NCI-H1930 (cell line): ENCODE data around the gene AP4M1.

Experiments used
- DNase-seq, 2 experiments: peaks; one replicate each; lab custom pipeline; 2025; lab: John Stamatoyannopoulos, UW

AP4M1 gene, protein sequence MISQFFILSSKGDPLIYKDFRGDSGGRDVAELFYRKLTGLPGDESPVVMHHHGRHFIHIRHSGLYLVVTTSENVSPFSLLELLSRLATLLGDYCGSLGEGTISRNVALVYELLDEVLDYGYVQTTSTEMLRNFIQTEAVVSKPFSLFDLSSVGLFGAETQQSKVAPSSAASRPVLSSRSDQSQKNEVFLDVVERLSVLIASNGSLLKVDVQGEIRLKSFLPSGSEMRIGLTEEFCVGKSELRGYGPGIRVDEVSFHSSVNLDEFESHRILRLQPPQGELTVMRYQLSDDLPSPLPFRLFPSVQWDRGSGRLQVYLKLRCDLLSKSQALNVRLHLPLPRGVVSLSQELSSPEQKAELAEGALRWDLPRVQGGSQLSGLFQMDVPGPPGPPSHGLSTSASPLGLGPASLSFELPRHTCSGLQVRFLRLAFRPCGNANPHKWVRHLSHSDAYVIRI

DNA sequence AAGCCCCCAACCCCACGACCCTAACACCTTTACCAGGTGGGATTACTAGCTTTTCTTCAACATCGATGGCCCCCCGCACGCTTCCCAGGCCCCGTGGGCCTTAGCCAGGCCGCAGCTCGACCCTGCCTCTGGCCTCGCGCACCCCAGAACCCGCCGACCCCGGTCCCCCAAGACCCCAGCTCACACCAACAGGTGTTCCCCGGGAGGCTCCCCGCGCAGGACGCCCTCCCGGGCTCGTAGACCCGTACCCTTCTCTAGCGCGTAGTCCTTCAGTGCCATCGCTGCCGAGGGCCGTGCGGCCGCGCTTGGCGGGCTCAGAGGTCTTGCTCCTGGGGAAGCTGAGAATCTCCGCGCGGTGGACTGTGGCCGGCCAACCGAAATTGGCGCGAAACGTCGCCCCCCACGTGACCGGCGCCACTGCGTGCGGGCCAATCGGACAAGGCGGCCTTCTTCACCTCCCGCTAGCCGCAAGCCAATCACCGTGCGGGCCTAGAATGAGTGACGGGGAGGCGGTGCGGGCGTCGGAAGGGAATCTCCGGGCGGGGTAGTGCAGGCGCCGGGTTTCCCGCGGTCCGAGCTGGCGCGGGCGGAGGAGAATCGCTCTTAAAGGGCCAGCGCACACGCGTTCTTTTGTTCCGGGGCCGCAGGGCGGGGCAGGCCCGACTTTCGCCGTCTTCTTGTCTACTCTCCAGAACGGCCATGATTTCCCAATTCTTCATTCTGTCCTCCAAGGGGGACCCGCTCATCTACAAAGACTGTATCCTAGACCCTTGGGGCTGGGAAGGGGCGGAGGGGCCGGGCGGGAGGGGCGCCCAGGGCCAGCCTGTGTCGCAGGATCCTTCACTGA is at the start of gene AP4M1, which contains the start of gene MCM7:
Gene AP4M1 (plus strand): TSS at position 628 of the 847 bp plus-strand sequence. CDS start 72 bp downstream, at position 700.
Gene MCM7 (minus strand): TSS at position 382 of the 847 bp plus-strand sequence. CDS start 103 bp downstream, at position 279.
- peak; percentile 99 to 100 for DNase-seq

DNA sequence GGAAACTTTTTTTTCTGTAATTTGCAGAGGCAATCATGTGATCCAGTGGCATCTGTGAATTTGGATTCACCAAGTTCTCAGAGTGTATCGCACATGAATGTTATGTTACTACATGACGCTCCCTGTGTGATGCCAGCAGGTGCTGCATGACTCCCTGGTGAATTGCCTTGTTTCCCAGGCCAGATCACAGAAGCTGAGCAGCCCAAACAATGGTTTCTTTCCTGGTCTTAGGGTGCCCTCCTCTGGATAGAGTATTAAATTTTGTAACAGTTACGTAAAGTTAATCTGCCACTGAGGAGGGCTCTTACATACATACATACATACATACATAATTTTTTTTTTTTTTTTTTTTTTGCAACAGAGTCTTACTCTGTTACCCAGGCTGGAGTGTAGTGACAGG is 48.2 kb upstream of the AP4M1 start:
- peak; percentile 47 to 53 for DNase-seq

DNA sequence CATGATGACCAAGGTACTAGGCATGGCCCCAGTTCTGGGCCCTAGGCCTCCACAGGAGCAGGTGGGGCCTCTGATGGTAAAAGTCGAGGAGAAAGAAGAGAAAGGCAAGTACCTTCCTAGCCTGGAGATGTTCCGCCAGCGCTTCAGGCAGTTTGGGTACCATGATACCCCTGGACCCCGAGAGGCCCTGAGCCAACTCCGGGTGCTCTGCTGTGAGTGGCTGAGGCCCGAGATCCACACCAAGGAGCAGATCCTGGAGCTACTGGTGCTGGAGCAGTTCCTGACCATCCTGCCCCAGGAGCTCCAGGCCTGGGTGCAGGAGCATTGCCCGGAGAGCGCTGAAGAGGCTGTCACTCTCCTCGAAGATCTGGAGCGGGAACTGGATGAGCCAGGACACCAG is 44.4 kb upstream of the AP4M1 start:
- no peak for DNase-seq

DNA sequence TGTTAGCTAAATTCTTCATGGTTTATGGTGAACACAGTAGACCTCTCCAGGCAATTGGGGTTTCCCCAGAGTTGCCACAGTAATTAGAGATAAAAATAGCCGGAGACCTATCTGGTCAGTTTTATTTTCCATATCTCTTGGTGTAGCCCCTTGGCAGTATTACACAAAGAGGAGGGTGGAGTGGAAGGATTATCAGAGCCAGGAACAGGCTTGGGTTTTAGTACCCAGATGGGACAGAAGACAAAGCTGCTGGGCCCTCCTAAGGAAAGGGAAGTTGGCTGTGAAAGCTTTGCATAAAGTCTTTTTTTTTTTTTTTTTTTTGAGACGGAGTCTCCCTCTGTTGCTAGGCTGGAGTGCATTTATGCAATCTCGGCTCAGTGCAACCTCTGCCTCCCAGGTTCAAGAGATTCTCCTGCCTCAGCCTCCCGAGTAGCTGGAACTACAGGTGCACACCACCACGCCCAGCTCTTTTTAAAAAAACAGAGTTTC is 42.1 kb upstream of the AP4M1 start:
- DNase-seq: no peak

DNA sequence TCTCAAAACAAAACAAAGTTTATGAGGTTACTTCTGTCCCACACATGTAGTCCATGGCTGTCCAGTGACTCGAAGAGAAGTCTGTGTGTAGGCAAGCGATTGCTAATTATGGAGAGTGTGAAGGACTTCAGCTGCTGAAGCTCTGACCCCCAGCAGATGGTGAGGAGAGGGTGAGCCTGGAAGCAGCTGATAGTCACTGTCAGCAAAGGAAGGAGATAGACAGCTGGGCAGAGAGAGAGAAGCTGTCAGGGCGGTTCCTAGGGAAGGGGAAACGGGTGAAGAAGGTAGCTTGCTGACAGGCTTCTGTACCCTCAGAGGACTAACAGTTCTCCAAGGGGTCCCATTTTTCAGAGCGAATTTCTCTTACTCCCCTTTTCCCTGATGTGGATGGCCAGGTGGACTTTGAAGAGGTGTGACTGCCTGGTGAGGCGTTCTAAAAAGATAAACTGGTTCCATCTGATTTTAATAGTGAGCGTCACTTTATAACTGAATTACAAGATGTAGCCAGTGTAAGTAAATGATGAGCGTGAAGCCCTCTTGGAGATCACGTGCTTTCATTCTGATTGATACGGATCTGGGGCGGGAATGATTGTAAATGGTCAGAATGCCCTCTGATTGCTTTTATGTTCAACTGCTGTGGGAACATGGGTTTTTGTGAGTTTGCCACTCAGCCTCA is 39.8 kb upstream of the AP4M1 start:
- DNase-seq: no peak

DNA sequence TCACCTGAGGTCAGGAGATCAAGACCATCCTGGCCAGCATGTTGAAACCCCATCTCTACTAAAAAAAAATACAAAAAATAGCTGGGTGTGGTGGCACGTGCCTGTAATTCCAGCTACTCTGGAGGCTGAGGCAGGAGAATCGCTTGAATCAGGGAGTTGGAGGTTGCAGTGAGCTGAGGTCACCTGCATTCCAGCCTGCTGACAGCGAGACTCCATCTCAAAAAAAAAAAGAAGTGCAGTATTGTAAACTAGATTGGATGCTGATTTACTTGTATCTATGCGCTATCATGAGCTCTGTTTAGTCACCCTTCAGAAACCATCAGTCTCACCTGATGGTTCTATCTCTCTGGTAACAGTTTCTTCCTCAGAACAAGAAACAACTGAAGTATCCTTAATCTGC is 38.1 kb upstream of the AP4M1 start:
- DNase-seq: no peak

DNA sequence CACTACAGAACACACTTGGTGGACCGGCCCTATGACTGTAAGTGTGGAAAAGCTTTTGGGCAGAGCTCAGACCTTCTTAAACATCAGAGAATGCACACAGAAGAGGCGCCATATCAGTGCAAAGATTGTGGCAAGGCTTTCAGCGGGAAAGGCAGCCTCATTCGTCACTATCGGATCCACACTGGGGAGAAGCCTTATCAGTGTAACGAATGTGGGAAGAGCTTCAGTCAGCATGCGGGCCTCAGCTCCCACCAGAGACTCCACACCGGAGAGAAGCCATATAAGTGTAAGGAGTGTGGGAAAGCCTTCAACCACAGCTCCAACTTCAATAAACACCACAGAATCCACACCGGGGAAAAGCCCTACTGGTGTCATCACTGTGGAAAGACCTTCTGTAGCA is 37.3 kb upstream of the AP4M1 start:
- DNase-seq: no peak

DNA sequence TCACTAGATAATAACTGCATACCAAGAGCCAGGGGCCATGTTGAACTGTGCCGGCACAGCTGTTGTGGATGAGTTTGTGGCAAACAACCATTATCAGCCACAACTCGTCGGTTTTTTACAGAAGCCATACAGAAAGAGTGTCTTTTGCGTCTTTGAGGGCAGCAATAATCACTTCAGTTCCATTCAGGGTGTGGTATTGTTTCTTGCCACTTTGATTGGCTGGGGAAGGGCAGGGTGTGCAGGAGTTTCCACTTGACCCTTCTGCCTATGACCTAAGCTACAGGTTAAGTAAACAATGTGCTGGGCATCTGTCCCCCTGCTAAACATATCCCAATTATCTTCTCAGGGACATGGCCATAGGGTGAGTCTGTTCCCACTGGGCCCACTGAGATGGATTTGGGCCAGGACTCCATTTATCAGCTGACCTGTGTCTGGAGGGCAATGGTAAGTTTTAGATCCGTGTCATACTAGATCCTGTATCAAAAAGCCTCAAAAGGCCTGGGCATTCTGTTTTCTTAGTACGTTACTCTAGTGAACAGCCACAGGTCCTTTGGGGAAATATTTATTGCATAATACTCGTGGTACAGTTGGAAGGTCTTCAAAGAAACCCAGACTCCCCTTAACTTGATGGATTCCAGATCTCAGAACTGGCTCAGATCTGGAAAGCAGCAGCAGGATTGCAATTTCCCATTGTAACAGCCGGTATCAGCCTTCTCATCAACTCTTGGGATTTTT is 35.8 kb upstream of the AP4M1 start:
- no peak for DNase-seq

DNA sequence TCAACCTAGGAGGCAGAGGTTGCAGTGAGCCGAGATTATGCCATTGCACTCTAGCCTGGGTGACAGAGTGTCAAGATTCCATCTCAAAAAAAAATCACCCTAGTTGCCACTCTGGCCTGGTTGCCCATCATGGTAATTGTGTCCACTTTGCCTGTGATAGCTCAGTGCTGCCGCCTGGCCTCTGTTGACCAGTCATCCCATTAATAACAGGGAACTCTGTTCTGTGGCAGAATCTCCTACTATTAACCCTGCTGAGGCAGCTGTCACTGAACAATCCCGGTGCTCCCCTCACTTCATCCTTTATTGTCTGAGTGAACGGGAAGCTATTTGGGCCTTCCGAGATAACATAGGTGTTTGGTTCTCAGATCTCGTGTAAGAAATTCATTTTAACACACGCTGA is 34.5 kb upstream of the AP4M1 start:
- DNase-seq: no peak

DNA sequence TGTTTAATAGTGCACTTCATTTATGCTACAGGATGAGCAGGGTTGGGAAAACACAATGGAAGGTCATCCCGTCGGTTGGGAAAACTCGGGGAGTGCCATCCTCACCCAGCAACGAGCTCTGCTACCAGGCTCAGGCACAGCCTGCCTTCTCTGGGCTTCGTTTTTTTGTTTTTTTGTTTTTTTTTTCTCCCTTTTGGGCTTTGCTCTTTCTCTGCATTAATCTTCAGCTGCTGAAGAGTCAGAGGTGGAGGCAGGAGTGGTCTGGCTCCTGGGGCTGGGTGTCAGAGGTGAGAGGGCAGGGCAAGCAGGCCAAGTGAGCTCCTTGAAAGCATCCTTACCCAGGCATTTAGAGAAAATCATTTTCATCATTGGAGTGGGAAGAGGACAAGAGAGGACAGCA is 31.5 kb upstream of the AP4M1 start:
- no peak for DNase-seq

DNA sequence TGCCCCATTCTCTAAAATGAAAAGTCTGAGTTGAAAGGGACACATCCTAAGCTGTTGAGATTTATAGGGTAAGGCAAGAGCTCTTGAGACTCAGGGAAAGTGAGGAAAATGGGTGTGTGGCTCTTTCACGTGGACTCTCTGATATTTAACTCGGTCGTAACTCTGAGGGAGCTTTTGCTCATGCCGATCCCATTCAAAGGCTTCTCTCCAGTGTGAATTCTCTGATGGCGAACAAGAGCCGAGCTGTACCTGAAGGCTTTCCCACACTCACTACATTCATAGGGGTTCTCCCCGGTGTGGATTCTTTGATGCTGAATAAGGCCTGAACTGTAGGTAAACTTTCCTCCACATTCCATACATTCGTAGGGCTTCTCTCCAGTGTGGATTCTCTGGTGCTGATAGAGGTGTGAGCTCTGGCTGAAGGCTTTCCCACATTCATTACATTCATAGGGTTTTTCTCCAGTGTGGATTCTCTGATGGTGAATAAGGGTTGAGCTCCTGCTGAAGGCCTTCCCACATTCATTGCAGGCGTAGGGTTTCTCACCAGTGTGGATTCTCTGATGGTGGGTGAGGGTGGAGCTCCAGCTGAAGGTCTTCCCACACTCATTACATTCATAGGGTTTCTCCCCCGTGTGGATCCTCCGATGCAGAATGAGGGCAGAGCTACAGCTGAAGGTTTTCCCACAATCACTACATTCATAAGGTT is 30.3 kb upstream of the AP4M1 start:
- DNase-seq: no peak

DNA sequence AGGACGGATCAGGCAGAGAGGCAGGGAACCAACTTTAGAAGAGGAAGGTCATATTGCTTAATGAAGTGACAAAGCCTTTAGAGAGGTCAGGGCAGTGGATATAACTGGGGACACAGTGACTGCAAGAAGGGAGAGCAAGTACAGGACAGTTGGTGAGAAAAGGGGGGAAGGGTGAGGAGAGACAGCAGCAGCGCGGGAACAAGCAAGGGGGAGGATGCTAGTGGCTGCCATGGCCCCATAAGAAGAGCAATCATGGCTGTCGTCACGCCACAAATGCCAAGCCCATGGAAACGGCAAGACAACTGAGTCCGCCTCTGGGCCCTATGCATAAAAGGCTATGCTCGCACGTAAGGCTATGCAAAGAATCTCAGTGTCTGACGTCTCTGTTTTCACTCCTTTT is 29.0 kb upstream of the AP4M1 start:
- no peak for DNase-seq

DNA sequence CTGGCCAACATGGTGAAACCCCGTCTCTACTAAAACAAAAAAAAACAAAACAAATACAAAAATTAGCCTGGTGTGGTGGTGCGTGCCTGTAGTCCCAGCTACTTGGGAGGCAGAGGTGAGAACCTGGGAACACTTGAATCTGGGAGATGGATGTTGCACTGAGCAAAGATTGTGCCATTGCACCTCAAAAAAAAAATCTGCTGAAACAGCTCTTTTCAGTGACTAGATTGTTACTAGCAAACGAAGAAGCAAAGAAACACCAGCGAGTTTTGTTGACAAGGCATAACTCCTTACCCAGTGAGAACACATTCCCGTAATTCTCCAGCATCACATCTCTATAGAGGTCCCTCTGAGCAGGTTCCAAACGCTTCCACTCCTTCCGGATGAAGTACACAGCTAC is 26.6 kb upstream of the AP4M1 start:
- no peak for DNase-seq

DNA sequence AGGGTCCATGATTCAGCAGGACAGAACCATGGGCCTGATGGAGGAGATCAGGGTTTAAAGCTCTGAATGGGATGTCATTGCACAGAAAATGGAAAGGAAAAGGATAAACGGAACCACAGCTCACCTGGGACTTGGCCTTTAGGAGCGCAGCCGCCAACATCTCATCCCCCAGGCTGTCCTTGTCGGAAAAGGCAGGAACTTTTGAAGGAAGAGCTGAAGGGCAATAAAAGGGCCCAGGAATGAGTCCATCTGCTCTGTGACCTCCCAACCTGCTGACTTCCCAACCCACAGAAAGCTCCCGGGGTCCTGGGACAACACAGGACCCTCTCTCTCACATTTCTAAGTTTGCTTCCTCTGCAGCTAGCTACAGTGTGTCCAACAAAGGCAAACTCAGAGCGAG is 26.0 kb upstream of the AP4M1 start:
- no peak for DNase-seq

DNA sequence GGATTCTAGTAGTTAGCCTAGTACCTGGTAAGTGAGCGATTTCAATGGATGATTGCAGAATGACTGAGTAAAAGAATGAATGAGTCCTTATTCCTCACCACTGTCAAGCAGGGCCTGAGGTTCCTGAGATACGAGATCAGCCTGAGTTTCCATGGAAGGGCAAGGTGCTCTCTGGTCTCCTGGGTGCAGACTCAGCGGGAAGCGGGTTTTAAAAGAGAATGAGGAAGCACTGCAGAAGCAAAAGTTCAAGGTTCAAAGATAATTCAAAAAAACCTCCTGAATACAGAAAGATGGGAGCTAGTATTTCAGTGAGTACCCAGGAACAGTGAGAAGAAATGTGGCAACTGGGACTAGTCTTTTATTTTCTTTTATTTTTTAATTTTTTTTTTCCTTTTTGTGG is 24.2 kb upstream of the AP4M1 start:
- no peak for DNase-seq

DNA sequence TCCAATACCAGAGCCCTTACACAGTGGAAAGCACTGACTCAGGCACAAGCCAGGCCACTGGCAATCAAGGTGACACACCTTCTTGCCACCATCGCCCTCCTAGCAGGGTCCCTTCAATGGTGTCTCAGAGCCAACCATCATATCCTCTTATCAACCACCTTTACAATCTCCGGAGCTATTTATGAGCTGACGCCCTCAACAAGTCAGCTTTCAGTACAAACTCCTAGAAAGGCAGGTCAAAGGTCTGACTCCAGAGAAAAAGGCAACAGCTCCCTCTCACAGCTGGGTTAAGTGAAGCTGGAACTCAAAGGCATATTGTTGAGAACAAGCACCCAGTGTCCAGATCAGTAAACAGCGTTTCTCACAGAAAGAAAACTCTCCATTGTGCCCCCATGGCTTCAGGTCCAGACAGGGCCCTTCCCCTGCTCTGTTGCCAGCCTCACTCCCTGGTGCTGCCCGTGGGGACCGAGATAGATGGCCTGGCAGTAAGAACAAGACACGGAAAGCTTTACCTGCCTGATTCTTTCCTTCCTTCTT is 22.4 kb upstream of the AP4M1 start:
- DNase-seq: no peak

DNA sequence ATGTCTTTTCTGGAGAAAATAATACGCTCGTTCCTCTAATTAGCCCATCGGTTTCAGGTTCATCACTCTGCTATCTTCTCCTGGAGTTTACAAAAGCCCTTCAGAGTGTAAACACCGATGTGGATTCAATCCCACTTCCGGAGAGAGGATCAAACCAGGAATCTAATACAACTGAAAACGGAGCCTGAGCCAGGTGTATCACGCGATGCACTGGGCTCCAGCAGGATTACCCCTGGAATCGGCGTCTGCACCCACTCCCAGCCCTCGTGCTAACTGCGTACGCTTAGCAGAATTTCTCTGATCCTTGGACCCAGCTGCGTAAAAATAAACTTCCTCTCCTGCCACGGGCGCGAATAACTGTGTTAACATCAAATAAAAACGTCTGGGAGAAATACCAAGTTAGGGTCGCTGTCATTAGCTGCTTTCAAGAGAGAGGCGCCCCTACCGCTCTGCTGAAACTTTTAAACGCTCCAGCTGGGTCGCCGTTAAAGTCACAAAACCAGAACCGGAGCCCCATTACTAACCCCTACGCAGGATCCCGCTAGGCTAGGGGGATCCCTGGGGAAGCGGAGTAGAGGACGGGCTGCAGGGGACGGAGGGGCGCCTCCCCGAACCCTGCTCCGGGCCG is 20.4 kb upstream of the AP4M1 start:
- peak in 1 of 2 experiments; percentile 27 for DNase-seq

DNA sequence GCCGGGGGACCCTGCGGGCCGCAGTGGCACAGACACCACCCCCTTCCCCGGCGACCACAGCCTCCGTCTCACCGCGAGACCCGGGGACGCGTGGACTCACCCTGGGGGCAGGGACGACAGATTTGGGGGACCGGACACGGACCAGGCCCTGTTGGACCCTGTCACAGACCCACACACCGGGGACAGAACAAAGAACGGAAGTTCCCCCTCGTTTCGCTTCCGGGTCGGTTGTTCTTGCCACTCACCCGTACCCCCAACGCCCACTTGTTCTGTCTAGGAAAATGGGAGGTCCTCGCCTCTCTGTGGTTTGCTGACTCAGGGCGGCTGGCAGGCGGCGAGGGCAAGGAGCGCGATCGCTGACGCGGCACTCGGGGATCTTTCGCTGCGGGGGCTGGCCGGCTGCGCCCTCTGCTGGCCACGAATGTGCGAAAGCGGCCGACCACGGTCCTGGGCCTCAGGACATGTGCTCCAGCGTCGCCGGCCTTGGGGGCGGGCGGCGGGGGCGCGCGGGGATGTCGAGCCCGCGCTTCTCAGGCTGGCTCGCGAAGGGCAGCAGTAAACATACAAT is 19.8 kb upstream of the AP4M1 start, which contains the start of gene ZNF3:
Gene ZNF3 (minus strand): TSS at position 189 of the 568 bp plus-strand sequence. CDS start 4,366 bp downstream, outside the sequence.
- DNase-seq: peak; percentile 99

DNA sequence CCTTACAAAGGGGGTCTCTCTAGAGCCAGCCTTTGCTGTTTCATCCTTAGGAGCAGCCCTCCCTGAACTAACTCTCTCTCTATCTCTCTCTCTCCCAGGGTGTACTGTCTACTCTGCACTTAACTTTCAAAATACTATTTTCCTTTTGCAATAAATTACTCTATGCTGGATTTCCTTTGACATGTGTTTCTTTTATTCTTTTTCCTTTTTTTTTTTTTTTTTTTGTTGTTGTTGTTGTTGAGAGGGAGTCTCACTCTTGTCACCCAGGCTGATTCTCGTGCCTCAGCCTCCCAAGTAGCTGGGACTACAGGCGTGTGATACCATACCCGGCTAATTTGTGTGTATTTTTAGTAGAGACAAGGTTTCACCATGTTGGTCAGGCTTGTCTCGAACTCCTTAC is 18.5 kb upstream of the AP4M1 start:
- no peak for DNase-seq

DNA sequence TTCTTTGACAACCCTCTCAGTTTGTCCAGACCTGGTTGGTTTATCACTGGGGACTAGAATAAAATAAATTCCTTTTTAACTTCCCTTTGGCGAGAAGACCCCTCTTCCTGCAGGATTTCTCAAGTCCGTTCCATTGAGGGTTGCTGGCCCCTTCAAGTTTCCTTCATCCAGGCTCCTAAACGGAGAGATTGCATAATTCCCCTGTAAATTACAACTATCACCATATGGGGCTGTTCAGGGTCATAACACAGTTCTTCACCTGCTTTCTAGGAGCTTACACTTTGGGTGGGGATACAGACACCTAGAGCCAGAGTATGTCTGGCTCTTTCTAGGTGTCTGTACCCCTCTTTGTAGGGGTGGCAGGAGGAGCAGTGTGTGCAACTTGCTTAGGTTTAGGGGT is 15.9 kb upstream of the AP4M1 start:
- no peak for DNase-seq
